ENCODE measurements around the gene UQCC3.
"Not testable (repeated sequence)": the region's sequence is repeated elsewhere in the genome, so short reads cannot be mapped to it uniquely, and the experiment has no call there.

Gene UQCC3

DNA sequence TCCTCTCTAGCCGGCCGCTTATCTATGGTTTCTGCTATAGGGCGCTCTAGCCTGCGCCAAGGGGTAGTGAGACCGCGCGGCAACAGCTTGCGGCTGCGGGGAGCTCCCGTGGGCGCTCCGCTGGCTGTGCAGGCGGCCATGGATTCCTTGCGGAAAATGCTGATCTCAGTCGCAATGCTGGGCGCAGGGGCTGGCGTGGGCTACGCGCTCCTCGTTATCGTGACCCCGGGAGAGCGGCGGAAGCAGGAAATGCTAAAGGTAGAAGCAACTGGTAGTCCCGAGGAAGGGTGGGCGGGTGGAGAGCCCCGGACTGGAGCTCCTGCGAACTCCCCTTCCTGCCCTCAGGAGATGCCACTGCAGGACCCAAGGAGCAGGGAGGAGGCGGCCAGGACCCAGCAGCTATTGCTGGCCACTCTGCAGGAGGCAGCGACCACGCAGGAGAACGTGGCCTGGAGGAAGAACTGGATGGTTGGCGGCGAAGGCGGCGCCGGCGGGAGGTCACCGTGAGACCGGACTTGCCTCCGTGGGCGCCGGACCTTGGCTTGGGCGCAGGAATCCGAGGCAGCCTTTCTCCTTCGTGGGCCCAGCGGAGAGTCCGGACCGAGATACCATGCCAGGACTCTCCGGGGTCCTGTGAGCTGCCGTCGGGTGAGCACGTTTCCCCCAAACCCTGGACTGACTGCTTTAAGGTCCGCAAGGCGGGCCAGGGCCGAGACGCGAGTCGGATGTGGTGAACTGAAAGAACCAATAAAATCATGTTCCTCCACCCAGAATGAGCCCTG, at the start of gene UQCC3, which contains the start of gene LBHD1:
Gene UQCC3 (plus strand): TSS at position 66 of the 782 bp plus-strand sequence. CDS start 73 bp downstream, at position 139.
Gene LBHD1 (minus strand): TSS at position 660 of the 782 bp plus-strand sequence. CDS start 2,236 bp downstream, outside the sequence.
- peak; percentile 56 to 70 for DNase-seq (ENCODE audit: low read depth in 1 of 2, low spot score in 1 of 2)

DNA sequence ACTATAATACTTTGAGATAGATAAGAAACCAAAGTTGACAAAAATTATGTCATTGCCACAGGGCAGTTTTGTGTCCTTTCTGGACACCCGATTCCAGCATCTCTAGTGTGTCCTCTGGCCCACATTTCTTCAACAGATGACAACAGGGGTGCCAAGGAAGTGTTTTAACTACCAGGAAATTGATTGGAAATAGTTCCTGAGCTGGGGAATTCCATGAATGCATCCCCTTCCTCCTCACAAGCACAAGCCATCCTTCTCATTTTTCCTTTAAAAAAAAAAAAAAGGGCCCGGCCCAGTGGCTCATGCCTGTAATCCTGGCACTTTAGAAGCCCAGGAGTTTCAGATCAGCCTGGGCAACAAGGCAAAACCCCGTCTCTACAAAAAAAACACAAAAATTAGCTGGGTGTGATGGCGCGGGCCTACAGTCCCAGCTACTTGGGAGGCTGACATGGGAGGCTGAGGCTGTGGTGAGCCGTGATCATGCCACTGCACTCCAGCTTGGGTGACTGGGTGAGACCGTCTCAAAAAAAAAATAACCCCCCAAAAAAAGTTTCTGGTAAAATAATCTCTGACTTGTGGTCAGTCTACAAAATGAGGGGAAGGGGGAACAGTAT, 48.9 kb upstream of the UQCC3 start:
- no peak for DNase-seq (ENCODE audit: low read depth in 1 of 2, low spot score in 1 of 2)

DNA sequence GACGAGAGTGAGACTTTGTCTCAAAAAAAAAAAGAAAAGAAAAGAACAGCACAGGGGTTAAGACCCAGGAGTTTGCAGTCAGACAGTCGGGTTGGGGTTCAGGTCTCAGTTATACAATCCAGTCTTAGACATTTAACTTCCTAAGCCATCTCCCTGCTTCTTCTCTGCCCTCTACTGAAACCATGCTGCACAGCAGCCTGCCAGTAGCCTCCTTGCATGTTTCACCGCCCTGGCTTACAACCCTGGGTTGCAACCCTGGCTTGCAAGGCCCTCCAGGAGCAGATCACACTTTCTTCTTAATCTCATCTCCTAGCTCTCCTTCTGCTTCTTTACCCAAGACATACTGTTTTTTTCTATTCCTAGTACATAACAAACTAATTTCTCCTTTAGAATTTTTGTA, 43.8 kb upstream of the UQCC3 start:
- DNase-seq (ENCODE audit: low read depth in 1 of 2, low spot score in 1 of 2): no peak

DNA sequence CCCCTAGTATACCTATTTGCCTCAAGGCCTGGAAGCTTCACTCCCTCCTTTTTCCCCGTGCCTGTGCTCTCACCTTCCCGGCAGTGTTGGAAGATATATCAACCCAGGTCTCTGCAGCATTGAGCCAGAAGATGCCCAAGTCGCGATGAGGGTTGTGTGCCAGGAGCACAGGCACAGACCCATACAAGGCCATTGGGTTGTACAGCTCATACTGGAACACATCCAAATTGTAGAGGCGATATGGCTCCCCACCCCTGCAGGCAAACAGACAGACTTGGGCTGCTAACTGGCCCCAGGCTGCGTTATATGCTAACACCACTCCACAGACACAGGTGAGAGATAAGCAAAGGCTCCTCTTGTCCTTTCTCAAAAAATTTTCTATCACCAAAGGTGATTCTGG, 39.0 kb upstream of the UQCC3 start:
- DNase-seq (ENCODE audit: low read depth in 1 of 2, low spot score in 1 of 2): no peak

DNA sequence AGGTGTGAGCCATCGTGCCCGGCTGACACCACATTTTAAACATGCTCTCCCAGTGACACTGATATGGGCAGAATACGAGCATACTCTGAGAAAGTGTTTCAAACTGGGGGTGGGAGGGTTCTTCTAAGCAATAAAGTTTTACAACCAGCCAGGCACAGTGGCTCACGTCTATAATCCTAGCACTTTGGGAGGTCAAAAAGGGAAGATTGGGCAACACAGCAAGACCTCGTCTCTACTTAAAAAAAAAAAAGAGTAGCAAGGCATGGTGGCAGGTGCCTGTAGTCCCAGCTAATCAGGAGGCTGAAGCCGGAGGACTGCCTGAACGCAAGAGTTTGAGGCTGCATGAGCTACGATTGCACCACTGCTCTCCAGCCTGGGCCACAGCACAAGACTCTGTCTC, 27.3 kb upstream of the UQCC3 start:
- no peak for DNase-seq (ENCODE audit: low read depth in 1 of 2, low spot score in 1 of 2)

DNA sequence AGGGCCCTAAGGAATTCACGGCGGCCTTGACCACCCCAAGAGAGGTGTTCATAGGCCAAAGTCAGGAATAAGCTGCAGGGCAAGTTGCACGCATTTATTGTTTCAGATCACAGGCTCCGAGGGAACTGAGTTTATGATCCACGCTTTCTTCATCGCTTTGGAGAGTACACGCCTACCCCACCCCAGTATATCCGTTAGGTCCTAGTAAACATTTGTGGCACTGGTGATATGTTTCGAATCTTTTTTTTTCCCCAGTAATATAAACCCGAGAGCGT, 25.9 kb upstream of the UQCC3 start:
- DNase-seq (ENCODE audit: low read depth in 1 of 2, low spot score in 1 of 2): no peak

GRCh38 chr11:62645946-62646824, 25.3 kb upstream of the UQCC3 start, which contains the start of gene GANAB:
GANAB (minus strand) TSS chr11:62646613; CDS start chr11:62646599, 14 bp downstream.
- peak; percentile 98 to 99 for DNase-seq (ENCODE audit: low read depth in 1 of 2, low spot score in 1 of 2)

DNA sequence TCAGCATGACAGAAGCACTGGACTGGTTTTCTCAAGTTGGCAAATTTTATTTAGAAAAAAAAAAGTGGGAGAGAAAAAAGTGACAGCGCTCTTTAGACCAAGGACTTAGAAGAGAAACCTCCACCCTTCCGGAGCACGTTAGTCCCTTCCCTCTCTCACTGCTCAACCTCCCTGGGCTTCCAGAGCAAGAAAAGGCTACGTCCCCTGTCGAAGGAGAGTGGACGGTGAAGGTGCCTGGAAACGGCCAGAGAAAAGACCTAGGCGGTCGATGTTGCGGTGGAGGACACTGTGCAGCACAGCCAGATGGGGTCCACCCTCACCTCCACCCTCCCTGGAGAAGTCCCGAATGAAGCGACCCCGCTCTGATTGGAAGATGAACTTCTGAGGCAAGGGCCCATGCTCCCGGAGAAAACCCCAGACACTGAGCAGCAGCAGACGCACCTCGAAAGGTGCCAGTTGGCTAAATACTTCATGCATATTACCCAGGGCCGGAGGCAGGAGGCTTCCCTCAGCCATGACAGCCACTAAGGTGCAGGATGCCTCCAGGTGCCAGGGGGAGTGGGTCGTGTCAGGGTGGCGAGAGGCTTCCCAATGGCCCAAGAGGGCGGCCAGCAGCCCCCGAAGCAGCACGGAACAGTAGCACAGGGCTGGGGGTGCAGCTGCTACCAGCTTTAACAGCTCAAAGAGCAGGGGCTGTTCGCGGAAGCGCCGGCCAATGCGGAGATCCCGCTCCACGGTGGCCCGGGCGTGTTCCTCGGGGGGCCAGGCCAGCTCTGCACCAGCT, 24.5 kb upstream of the UQCC3 start:
- no peak for DNase-seq (ENCODE audit: low read depth in 1 of 2, low spot score in 1 of 2)

GRCh38 chr11:62647609-62648005, 23.9 kb upstream of the UQCC3 start:
- no peak for DNase-seq (ENCODE audit: low read depth in 1 of 2, low spot score in 1 of 2)

- no peak for DNase-seq (ENCODE audit: low read depth in 1 of 2, low spot score in 1 of 2)
Measured at GRCh38 chr11:62648185-62648966, 23.1 kb upstream of the UQCC3 start.

GRCh38 chr11:62648967-62649364, 22.5 kb upstream of the UQCC3 start:
- DNase-seq (ENCODE audit: low read depth in 1 of 2, low spot score in 1 of 2): no peak

DNA sequence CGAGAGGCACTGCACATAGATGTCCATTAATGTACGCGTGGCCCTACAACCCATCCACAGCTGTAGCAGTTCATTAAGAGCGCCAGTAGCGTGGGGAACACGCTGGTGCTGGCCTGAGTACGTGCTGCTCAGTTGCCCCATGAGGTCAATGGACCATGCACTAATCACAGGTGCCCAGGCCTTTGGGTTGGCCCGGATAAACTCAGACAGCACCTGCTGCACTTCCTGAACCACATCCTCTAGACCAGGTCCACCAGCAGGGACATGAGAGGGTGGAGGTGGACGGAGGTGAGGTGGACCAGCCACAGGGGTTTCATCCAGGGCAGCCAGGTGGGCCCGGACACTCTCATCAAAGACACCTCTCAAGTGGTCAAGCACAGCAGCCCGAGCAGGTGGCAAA, 22.0 kb upstream of the UQCC3 start:
- no peak for DNase-seq (ENCODE audit: low read depth in 1 of 2, low spot score in 1 of 2)

DNA sequence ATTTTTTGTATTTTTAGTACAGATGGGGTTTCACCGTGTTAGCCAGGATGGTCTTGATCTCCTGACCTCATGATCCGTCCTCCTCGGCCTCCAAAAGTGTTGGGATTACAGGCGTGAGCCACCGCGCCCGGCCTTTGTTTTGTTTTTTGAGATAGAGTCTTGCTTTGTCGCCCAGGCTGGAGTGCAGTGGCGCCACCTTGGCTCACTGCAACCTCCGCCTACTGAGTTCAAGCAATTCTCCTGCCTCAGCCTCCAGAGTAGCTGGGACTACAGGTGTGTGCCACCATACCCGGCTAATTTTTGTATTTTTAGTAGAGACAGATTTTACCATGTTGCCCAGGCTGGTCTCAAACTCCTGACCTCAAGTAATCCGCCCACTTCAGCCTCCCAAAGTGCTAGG, 21.2 kb upstream of the UQCC3 start:
- not testable (repeated sequence) for DNase-seq (ENCODE audit: low read depth in 1 of 2, low spot score in 1 of 2)

GRCh38 chr11:62652161-62653006, 19.1 kb upstream of the UQCC3 start:
- DNase-seq (ENCODE audit: low read depth in 1 of 2, low spot score in 1 of 2): no peak

DNA sequence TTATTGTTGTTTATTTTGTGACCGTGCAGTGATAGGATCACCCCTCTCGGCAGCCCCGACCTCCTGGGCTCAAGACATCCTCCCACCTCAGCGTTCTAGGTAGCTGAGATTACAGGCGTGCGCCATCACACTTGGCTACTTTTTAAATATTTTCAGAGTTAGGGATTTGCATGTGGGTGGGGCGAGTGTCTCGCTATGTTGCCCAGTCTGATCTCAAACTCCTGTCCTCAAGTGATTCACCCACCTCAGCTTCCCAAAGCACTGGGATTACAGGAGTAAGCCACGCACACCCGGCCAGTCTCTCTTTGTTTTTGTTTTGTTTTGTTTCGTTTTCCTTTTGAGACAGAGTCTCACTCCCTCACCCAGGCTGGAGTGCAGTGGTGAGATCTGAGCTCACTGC, 17.2 kb upstream of the UQCC3 start:
- DNase-seq (ENCODE audit: low read depth in 1 of 2, low spot score in 1 of 2): no peak

DNA sequence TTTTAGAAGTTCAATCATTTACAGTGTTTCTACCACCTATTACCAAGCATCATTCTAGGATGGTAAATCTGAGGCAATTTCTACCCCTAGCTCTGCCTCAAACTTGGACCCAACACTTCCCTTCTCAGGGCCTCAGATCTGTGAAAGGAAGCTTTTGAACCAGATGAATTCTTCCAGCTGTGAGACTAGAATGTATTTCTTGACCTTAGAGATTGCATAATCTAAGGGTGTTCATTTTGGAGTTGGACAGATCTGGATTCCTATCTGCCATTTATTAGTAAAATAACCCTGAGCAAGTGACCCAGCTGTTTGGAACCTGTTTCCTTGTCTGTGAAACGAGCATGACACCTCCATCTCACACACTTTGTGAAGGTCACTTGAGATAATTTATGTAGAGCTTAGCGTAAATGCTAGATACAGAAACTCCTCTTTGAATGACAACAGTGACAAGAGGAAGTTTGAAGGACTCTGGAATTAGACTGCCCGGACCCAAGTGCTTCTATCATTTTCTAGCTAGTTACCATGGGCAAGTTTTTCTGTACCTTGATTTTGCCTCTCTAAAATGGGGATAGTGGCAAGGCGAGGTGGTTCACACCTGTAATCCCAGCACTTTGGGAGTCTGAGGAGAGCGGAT, 14.6 kb upstream of the UQCC3 start:
- DNase-seq (ENCODE audit: low read depth in 1 of 2, low spot score in 1 of 2): no peak

DNA sequence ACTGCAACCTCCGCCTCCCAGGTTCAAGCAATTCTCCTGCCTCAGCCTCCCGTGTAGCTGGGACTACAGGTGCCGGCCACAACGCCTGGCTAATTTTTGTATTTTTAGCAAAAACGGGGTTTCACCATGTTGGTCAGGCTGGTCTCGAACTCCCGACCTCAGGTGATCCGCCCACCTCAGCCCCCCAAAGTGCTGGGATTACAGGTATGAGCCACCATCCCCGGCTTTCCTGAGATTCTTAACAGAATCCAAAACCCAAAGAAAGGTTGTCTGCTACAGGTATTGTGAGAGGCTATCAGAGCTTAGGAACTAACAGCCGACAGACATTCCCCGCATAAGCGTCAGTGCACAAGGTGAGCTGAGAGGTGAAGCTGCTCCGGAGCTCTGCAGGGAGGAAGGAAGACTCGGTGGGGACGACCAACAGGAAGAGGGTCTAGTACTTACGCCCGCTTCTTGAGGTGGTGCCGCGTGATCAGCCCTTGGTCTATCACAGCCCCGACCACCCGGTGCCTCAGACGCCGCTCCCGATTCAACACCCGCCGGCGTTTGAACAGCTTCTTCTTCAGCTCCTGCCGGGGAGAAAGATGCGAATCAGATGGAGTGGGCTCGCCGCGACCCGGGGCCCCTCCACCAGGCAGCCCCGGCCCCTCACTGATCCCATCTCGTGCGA, 6.9 kb upstream of the UQCC3 start:
- no peak for DNase-seq (ENCODE audit: low read depth in 1 of 2, low spot score in 1 of 2)

GRCh38 chr11:62665075-62665598, 6.3 kb upstream of the UQCC3 start, which contains the start of the genes C11orf98 and CSKMT:
C11orf98 (minus strand) TSS chr11:62665210; CDS start chr11:62665169, 41 bp downstream.
CSKMT (plus strand) TSS chr11:62665312; CDS start chr11:62665880, 568 bp downstream.
- peak; percentile 96 to 97 for DNase-seq (ENCODE audit: low read depth in 1 of 2, low spot score in 1 of 2)
